ENCODE data around the gene EIF4G1. TPM values are rescaled to one million over a fixed set of nuclear protein-coding genes. Genes with fewer than 3 reads are reported as not detected.
A peak's percentile ranks its signal among the peaks of the same experiment; 100 is the strongest.

The EIF4G1 gene
- total RNA-seq, 1 donor from 2014 or later = 403 TPM

DNA sequence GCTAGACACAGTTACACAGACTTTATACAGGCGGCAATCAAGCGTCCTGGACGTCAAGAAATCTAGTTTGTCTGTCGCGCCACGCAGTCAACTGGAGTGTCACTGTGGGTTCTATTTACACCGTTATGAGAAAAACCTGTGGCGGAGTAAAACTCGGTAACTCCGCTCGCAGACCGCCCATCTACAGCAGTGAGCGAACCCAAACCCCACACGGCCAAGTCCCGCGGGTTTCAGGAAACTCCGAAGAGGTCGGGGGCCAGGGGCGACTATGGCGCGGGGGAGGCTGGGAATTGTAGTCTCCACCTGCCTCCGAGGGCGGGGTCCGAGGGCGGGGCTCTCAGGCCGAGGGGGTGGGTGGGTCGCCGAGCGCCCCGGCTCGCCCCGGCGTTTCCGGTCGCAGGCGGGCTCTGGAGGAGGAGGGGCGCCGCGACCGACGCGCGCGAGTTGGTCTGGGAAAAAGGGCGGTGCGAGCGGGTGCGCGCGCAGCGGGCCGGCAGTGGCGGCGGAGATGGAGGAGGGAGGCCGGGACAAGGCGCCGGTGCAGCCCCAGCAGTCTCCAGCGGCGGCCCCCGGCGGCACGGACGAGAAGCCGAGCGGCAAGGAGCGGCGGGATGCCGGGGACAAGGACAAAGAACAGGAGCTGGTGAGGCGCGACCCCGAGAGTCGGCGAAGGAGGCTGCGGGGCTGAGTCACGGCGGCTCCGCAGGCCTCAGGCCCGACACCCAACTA lies 15.5 kb upstream of the EIF4G1 start, which contains the start of gene PSMD2:
PSMD2 (plus strand) TSS at position 483 of the 729 bp plus-strand sequence; CDS start at position 509, 26 bp downstream.
- TF ChIP-seq, protein P1, sequence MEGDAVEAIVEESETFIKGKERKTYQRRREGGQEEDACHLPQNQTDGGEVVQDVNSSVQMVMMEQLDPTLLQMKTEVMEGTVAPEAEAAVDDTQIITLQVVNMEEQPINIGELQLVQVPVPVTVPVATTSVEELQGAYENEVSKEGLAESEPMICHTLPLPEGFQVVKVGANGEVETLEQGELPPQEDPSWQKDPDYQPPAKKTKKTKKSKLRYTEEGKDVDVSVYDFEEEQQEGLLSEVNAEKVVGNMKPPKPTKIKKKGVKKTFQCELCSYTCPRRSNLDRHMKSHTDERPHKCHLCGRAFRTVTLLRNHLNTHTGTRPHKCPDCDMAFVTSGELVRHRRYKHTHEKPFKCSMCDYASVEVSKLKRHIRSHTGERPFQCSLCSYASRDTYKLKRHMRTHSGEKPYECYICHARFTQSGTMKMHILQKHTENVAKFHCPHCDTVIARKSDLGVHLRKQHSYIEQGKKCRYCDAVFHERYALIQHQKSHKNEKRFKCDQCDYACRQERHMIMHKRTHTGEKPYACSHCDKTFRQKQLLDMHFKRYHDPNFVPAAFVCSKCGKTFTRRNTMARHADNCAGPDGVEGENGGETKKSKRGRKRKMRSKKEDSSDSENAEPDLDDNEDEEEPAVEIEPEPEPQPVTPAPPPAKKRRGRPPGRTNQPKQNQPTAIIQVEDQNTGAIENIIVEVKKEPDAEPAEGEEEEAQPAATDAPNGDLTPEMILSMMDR (IDR thresholded peaks at IDR 0.05) = no peak
- H3K4me3 Mint-ChIP-seq (ENCODE audit: unreplicated experiment) = peak within 1 kb of the TSS; percentile 89
- peak; percentile 99 for DNase-seq (ENCODE audit: low spot score)
- peaks cover 25% of the 10 kb centered on the region for H3K4me1 Mint-ChIP-seq (ENCODE audit: low read depth)
- H3K27ac Mint-ChIP-seq (ENCODE audit: unreplicated experiment) = peak within 1 kb of the TSS; percentile 94
- H3K36me3 Mint-ChIP-seq (ENCODE audit: low read depth) = peaks cover 16% of the 10 kb centered on the region
- H3K27me3 Mint-ChIP-seq (ENCODE audit: low read depth) = no peaks in the 10 kb centered on the region
- H3K9me3 Mint-ChIP-seq (ENCODE audit: low read depth) = no peaks in the 10 kb centered on the region

DNA sequence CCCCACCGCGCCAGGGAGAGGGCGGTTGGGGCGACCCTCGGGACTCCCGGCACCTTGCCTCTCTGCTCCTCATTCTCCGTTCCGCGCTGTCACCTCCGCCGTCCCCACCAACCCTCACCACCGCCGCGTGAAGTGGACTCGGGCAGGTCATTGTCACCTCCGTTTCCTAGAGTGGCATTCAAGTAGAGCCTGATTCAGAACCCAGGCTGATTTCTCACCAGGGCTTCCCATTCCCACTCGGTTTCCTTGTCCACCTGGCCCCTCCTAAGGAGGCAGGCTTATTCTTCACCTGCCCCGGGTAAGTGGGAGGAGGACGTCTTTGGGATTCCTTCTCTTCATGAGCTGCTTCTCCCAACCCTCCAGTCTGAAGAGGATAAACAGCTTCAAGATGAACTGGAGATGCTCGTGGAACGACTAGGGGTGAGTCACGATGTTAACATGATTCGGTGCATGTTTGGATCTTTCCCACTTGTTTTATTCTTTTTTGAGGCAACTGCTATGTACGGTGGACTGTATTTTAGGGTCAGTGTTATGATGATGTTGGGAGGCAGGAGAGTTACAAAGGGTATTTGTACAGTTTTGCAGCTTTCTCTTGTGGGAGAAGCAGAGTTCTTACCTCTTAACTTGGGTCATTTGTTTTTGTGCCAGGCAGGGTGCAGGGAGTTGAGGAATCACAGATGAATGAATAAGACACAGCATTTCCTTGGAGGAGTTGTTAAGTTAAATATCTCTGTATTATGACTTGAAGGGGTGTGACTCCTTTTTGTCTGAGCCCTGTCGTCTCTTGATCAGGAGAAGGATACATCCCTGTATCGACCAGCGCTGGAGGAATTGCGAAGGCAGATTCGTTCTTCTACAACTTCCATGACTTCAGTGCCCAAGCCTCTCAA lies 14.7 kb upstream of the EIF4G1 start:
- Mint-ChIP-seq H3K4me1 (ENCODE audit: low read depth) (peaks cover 25% of the 10 kb centered on the region), H3K27ac (ENCODE audit: unreplicated experiment) (peak overlapping the region; percentile 94), H3K36me3 (ENCODE audit: low read depth) (peaks cover 23% of the 10 kb centered on the region), H3K4me3 (ENCODE audit: unreplicated experiment) (peak overlapping the region; percentile 89), H3K27me3 (ENCODE audit: low read depth) (no peaks in the 10 kb centered on the region), H3K9me3 (ENCODE audit: low read depth) (no peaks in the 10 kb centered on the region)
- TF ChIP-seq, protein P1 (IDR thresholded peaks at IDR 0.05) = no peak
- DNase-seq (ENCODE audit: low spot score) = no peak

GRCh38 chr3:184300378-184300720 lies 14.1 kb upstream of the EIF4G1 start:
- TF ChIP-seq, protein P1 (IDR thresholded peaks at IDR 0.05) = no peak
- Mint-ChIP-seq H3K4me3 (ENCODE audit: unreplicated experiment) (peak overlapping the region; percentile 89), H3K27me3 (ENCODE audit: low read depth) (no peaks in the 10 kb centered on the region), H3K4me1 (ENCODE audit: low read depth) (peaks cover 25% of the 10 kb centered on the region), H3K36me3 (ENCODE audit: low read depth) (peaks cover 25% of the 10 kb centered on the region), H3K9me3 (ENCODE audit: low read depth) (no peaks in the 10 kb centered on the region), H3K27ac (ENCODE audit: unreplicated experiment) (peak overlapping the region; percentile 94)
- DNase-seq (ENCODE audit: low spot score) = no peak

- Mint-ChIP-seq H3K4me1 (ENCODE audit: low read depth) (peaks cover 7% of the 10 kb centered on the region), H3K36me3 (ENCODE audit: low read depth) (peaks cover 63% of the 10 kb centered on the region), H3K27me3 (ENCODE audit: low read depth) (no peaks in the 10 kb centered on the region), H3K4me3 (ENCODE audit: unreplicated experiment) (no peak overlapping the region), H3K9me3 (ENCODE audit: low read depth) (no peaks in the 10 kb centered on the region), H3K27ac (ENCODE audit: unreplicated experiment) (no peak overlapping the region)
- TF ChIP-seq, protein P1 (IDR thresholded peaks at IDR 0.05) = peak; percentile 74
- DNase-seq (ENCODE audit: low spot score) = no peak
Observed at GRCh38 chr3:184305577-184305976, 8.8 kb upstream of the EIF4G1 start.

GRCh38 chr3:184306341-184306972 lies 7.9 kb upstream of the EIF4G1 start:
- Mint-ChIP-seq H3K9me3 (ENCODE audit: low read depth) (no peaks in the 10 kb centered on the region), H3K4me3 (ENCODE audit: unreplicated experiment) (no peak overlapping the region)
- TF ChIP-seq, protein P1 (IDR thresholded peaks at IDR 0.05) = no peak

More at GRCh38 chr3:184306341-184306972, 7.9 kb upstream of the EIF4G1 start:
- Mint-ChIP-seq H3K27me3 (ENCODE audit: low read depth) (no peaks in the 10 kb centered on the region), H3K4me1 (ENCODE audit: low read depth) (peaks cover 3% of the 10 kb centered on the region), H3K36me3 (ENCODE audit: low read depth) (peaks cover 61% of the 10 kb centered on the region), H3K27ac (ENCODE audit: unreplicated experiment) (no peak overlapping the region)
- no peak for DNase-seq (ENCODE audit: low spot score)
